Esophagus muscularis mucosa (tissue), 4 donors: ENCODE data around the gene NRAP. TPM values are rescaled to one million over a fixed set of nuclear protein-coding genes. Genes with fewer than 3 reads are reported as not detected.

Experiments used
- DNase-seq: peaks from one replicate; pipeline ENCODE4 v3.0.0-alpha.2; 2017; ENCODE audit errors: extremely low spot score
- H3K27ac ChIP-seq, 4 donors: fragments of 200-600 bp; sonication (generic); replicated peaks in 1 of 4; 1 replicate in 3 of 4; 2 replicates in 1 of 4; pipeline ENCODE4 v1.5.1; 2016 to 2019; ENCODE audit warnings: mild to moderate bottlenecking in 1 of 4
- H3K27me3 ChIP-seq, 4 donors: fragments of 200-600 bp; sonication (generic); one replicate each; pipeline versions ENCODE4 v1.5.1 to v1.6.0; 2016 to 2019
- H3K36me3 ChIP-seq, 4 donors: fragments of 200-600 bp; sonication (generic); one replicate each; pipeline ENCODE4 v1.5.1; 2016 to 2019
- H3K4me1 ChIP-seq, 4 donors: fragments of 200-600 bp; sonication (generic); one replicate each; pipeline ENCODE4 v1.5.1; 2016 to 2019
- H3K4me3 ChIP-seq, 4 donors: fragments of 200-600 bp; sonication (generic); 1 replicate in 2 of 4; 2 replicates in 2 of 4; pipeline ENCODE4 v1.5.1; 2016 to 2019; ENCODE audit warnings: mild to moderate bottlenecking in 4 of 4, moderate library complexity in 1 of 4
- H3K9me3 ChIP-seq, 4 donors: fragments of 200-600 bp; sonication (generic); 1 replicate in 3 of 4; 2 replicates in 1 of 4; pipeline ENCODE4 v1.5.1; 2016 to 2019
- EP300 ChIP-seq: sonication (generic); formaldehyde crosslinking; IDR thresholded peaks from one replicate; pipeline ENCODE4 v1.6.1; 2017; ENCODE audit warnings: antibody characterized with exemption
- POLR2A ChIP-seq: fragments of 450-650 bp; IDR thresholded peaks from one replicate; pipeline ENCODE4 v1.6.1; 2017; ENCODE audit warnings: antibody characterized with exemption, moderate library complexity, mild to moderate bottlenecking, low read depth
- POLR2AphosphoS5 ChIP-seq, 2 donors: sonication (generic); formaldehyde crosslinking; IDR thresholded peaks; one replicate each; pipeline ENCODE4 v1.6.1; 2017; ENCODE audit warnings: antibody characterized with exemption in 2 of 2
- WGBS: methylation state at CpG from one replicate; pipeline ENCODE4 v1.1.5; 2018; 5-methylcytosine and 5-hydroxymethylcytosine counted together
- intact Hi-C: fragments of 100-400 bp; cut with DNase I; formaldehyde crosslinking; loops from one replicate; pipeline ENCODE4 v1.15.1; 2023
- total RNA-seq, 4 donors: library from RNA; depleted of rRNA; stranded (reverse); fragments of >200 nt; gene quantifications; one replicate each; pipeline versions ENCODE4 v1.1.0 to v1.2.1, GENCODE V29; 2016
- TF ChIP-seq, protein P1 (sequence below), 3 experiments: fragments of 200-600 bp in 2 of 3; fragments of 450-650 bp in 1 of 3; sonication (generic) in 2 of 3; IDR thresholded peaks; one replicate each; pipeline ENCODE4 v1.5.1; 2017 to 2019; ENCODE audit warnings: antibody characterized with exemption in 3 of 3, mild to moderate bottlenecking in 2 of 3, moderate library complexity in 1 of 3

Gene NRAP
- total RNA-seq, 4 donors from 2014 or later: not detected

DNA sequence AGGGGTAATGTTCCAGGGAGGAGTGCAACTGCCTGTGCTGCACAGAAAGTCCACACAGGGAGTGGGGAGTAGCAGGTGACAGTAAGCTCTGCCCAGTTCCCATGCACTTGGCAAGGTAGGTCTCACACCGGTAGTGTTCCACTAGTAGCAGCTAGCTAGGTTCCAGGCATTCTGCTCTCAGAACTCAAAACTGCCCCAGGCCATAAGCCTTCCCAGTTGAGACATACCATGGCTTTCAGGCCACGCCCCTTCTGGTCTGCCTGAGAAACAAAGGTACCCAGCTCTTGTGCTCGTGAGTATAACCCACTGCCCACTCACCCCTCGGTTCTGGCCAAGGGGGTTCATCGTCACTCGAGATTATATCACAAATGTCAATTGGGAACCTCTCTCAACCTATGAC is 28.4 kb upstream of the NRAP start:
- no peak overlapping the region for H3K27ac ChIP-seq
- DNase-seq: no peak
- WGBS: 100% methylated on average over 4 of the region's 6 CpGs
- no peak overlapping the region for H3K4me3 ChIP-seq
- peaks cover 2 to 27% (median 13%) of the 10 kb centered on the region in 4 donors for H3K9me3 ChIP-seq
- H3K36me3 ChIP-seq: peaks cover 9 to 30% (median 15%) of the 10 kb centered on the region in 4 donors
- TF ChIP-seq POLR2A (no peak), EP300 (no peak), POLR2AphosphoS5 (IDR thresholded peaks at IDR 0.05) (no peak)
- no peaks in the 10 kb centered on the region for H3K27me3 ChIP-seq
- intact Hi-C loops: no loop called here
- no peaks in the 10 kb centered on the region for H3K4me1 ChIP-seq

- intact Hi-C loops: no loop called here
- no CpG with 5 or more reads among the region's 2 CpGs for WGBS
- no peak for DNase-seq
- peaks cover 2 to 36% (median 21%) of the 10 kb centered on the region in 4 donors for H3K9me3 ChIP-seq
- H3K4me3 ChIP-seq: no peak overlapping the region
- peaks cover 8 to 30% (median 13%) of the 10 kb centered on the region in 4 donors for H3K36me3 ChIP-seq
- H3K4me1 ChIP-seq: no peaks in the 10 kb centered on the region
- H3K27ac ChIP-seq: no peak overlapping the region
- no peak for TF ChIP-seq EP300
- TF ChIP-seq, protein P1, sequence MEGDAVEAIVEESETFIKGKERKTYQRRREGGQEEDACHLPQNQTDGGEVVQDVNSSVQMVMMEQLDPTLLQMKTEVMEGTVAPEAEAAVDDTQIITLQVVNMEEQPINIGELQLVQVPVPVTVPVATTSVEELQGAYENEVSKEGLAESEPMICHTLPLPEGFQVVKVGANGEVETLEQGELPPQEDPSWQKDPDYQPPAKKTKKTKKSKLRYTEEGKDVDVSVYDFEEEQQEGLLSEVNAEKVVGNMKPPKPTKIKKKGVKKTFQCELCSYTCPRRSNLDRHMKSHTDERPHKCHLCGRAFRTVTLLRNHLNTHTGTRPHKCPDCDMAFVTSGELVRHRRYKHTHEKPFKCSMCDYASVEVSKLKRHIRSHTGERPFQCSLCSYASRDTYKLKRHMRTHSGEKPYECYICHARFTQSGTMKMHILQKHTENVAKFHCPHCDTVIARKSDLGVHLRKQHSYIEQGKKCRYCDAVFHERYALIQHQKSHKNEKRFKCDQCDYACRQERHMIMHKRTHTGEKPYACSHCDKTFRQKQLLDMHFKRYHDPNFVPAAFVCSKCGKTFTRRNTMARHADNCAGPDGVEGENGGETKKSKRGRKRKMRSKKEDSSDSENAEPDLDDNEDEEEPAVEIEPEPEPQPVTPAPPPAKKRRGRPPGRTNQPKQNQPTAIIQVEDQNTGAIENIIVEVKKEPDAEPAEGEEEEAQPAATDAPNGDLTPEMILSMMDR (IDR thresholded peaks at IDR 0.05): no peak
- TF ChIP-seq POLR2AphosphoS5 (IDR thresholded peaks at IDR 0.05): no peak
- no peak for TF ChIP-seq POLR2A
- H3K27me3 ChIP-seq: no peaks in the 10 kb centered on the region
Measured at GRCh38 chr10:113691381-113691780, 27.5 kb upstream of the NRAP start.

DNA sequence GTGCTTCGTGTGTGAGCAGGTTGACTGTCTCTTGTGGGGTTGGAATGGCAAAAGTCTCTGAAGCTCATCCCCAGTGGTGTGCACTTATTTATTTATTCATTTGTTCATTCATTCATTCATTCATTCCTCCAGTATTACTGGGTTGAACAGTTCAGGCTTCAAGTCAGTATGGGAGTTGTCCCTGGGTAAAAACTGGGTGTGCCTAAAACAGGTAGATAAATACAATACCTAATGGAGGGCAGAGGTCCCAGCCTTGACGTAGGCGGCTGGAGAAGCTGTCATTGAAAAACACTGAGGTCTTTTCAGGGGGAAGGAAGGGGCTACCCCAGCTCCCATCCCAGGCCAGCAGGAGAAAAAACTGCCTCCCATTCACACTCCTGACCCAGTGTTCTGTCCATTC is 26.9 kb upstream of the NRAP start:
- intact Hi-C loops: no loop called here
- Histone ChIP-seq H3K27ac (no peak overlapping the region), H3K4me3 (no peak overlapping the region), H3K9me3 (peaks cover 2 to 42% (median 24%) of the 10 kb centered on the region in 4 donors), H3K27me3 (no peaks in the 10 kb centered on the region), H3K36me3 (peaks cover 8 to 30% (median 13%) of the 10 kb centered on the region in 4 donors), H3K4me1 (no peaks in the 10 kb centered on the region)
- TF ChIP-seq EP300: no peak
- no peak for TF ChIP-seq POLR2A
- TF ChIP-seq POLR2AphosphoS5 (IDR thresholded peaks at IDR 0.05): no peak
- TF ChIP-seq, protein P1 (IDR thresholded peaks at IDR 0.05): no peak
- 64% methylated on average over 3 of the region's 3 CpGs for WGBS
- DNase-seq: no peak

DNA sequence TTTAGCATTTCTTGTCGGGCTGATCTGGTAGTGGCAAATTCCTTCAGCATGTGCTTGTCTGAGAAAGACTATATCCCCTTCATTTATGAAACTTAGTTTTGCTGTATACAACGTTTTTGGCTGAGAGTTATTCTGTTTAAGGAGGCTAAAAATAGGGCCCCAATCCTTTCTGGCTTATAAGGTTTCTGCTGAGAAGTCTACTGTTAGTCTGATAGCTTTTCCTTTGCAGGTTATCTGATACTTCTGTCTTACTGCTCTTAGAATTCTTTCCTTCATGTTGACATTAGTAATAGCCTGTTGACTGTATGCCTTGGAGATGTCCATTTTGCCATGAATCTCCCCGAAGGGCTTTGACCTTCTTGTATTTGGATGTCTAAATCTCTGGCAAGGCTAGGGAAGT is 25.7 kb upstream of the NRAP start:
- TF ChIP-seq, protein P1 (IDR thresholded peaks at IDR 0.05): no peak
- DNase-seq: no peak
- peaks cover 2 to 45% (median 24%) of the 10 kb centered on the region in 4 donors for H3K9me3 ChIP-seq

GRCh38 chr10:113689057-113689456 is 25.2 kb upstream of the NRAP start:
- Histone ChIP-seq H3K9me3 (peaks cover 2 to 41% (median 24%) of the 10 kb centered on the region in 4 donors), H3K27me3 (no peaks in the 10 kb centered on the region), H3K36me3 (peaks cover 8 to 28% (median 13%) of the 10 kb centered on the region in 4 donors), H3K27ac (no peak overlapping the region), H3K4me3 (no peak overlapping the region), H3K4me1 (no peaks in the 10 kb centered on the region)
- no peak for DNase-seq
- intact Hi-C loops: no loop called here
- 93% methylated on average over 1 of the region's 1 CpG for WGBS
- TF ChIP-seq EP300 (no peak), POLR2AphosphoS5 (IDR thresholded peaks at IDR 0.05) (no peak), POLR2A (no peak)
- TF ChIP-seq, protein P1 (IDR thresholded peaks at IDR 0.05): no peak

More for the DNA sequence above, 25.7 kb upstream of the NRAP start:
- WGBS: 78% methylated on average over 3 of the region's 3 CpGs
- intact Hi-C loops: no loop called here
- Histone ChIP-seq H3K36me3 (peaks cover 8 to 30% (median 13%) of the 10 kb centered on the region in 4 donors), H3K27me3 (no peaks in the 10 kb centered on the region), H3K27ac (no peak overlapping the region), H3K4me3 (no peak overlapping the region), H3K4me1 (no peaks in the 10 kb centered on the region)
